Measurements from ENCODE around the gene HECA. TPM values are rescaled to one million over a fixed set of nuclear protein-coding genes. Genes with fewer than 3 reads are reported as not detected.
A peak's percentile ranks its signal among the peaks of the same experiment; 100 is the strongest.
"Not testable (repeated sequence)": the region's sequence is repeated elsewhere in the genome, so short reads cannot be mapped to it uniquely, and the experiment has no call there.

The HECA gene
- total RNA-seq, 3 donors from 2014 or later (not counting 1 experiment from before 2014, with no cell fraction given) = 76.5 to 80.5 (median 77.6) TPM

GRCh38 chr6:139135578-139136545, 982 bp downstream of the HECA start:
- intact Hi-C loops (cut with micrococcal nuclease) = loop anchor here (2.0 to 5.0 kb wide), 3 partner anchors 36 to 239 kb away; partner anchors contain the start of genes CITED2 and REPS1
- no peaks in the 10 kb centered on the region for H3K9me3 Mint-ChIP-seq
- under 1% methylated on average over 74 of the region's 76 CpGs for WGBS (ENCODE audit: insufficient coverage)
- peak; percentile 50 to 74 (median 56) for ATAC-seq
- no peak for TF ChIP-seq CTCF (IDR thresholded peaks at IDR 0.05)
- peak overlapping the region; percentile 98 for H3K27ac Mint-ChIP-seq
- Histone ChIP-seq H3K9me3 (ENCODE audit: control insufficient read depth, insufficient read depth, low read length) (no peaks in the 10 kb centered on the region), H3K27ac (ENCODE audit: low read length) (peak overlapping the region; percentile 92), H3K4me3 (ENCODE audit: low read length) (peak overlapping the region; percentile 66), H3K36me3 (ENCODE audit: control insufficient read depth, insufficient read depth, low read length) (peaks cover 4% of the 10 kb centered on the region), H3K4me1 (ENCODE audit: control insufficient read depth, insufficient read depth, low read length) (peaks cover 34% of the 10 kb centered on the region), H3K27me3 (ENCODE audit: control insufficient read depth, insufficient read depth, low read length) (no peaks in the 10 kb centered on the region)
- no peaks in the 10 kb centered on the region for H3K27me3 Mint-ChIP-seq (ENCODE audit: low read depth in 2 of 2)
- DNase-seq = peak; percentile 71 to 78
- no peaks in the 10 kb centered on the region for H3K36me3 Mint-ChIP-seq
- peaks cover 61 to 78% of the 10 kb centered on the region in 2 donors for H3K4me1 Mint-ChIP-seq
- H3K4me3 Mint-ChIP-seq = peak overlapping the region; percentile 88

- DNase-seq (no peak), ATAC-seq (no peak)
- intact Hi-C loops (cut with micrococcal nuclease) = loop anchor here (2.0 to 5.0 kb wide), 3 partner anchors 15 to 237 kb away; partner anchors contain the start of gene CITED2
- no peaks in the 10 kb centered on the region for H3K27me3 Mint-ChIP-seq (ENCODE audit: low read depth in 2 of 2)
- H3K36me3 ChIP-seq (ENCODE audit: control insufficient read depth, insufficient read depth, low read length) = peaks cover 4% of the 10 kb centered on the region
- H3K4me1 Mint-ChIP-seq = peaks cover 68 to 69% of the 10 kb centered on the region in 2 donors
- TF ChIP-seq CTCF (IDR thresholded peaks at IDR 0.05) = no peak
- H3K9me3 ChIP-seq (ENCODE audit: control insufficient read depth, insufficient read depth, low read length) = no peaks in the 10 kb centered on the region
- H3K9me3 Mint-ChIP-seq = no peaks in the 10 kb centered on the region
- H3K4me3 ChIP-seq (ENCODE audit: low read length) = peak overlapping the region; percentile 66
- peak overlapping the region; percentile 92 for H3K27ac ChIP-seq (ENCODE audit: low read length)
- peak overlapping the region; percentile 98 for H3K27ac Mint-ChIP-seq
- WGBS (ENCODE audit: insufficient coverage) = 73% methylated on average over 2 of the region's 2 CpGs
- H3K36me3 Mint-ChIP-seq = no peaks in the 10 kb centered on the region
- peaks cover 38% of the 10 kb centered on the region for H3K4me1 ChIP-seq (ENCODE audit: control insufficient read depth, insufficient read depth, low read length)
- H3K4me3 Mint-ChIP-seq = peak overlapping the region; percentile 88
- no peaks in the 10 kb centered on the region for H3K27me3 ChIP-seq (ENCODE audit: control insufficient read depth, insufficient read depth, low read length)
Observed at GRCh38 chr6:139137706-139138105, 2.8 kb downstream of the HECA start.

- Mint-ChIP-seq H3K27ac (peak overlapping the region in 1 of 2 donors; percentile 59), H3K4me1 (peaks cover 81 to 85% of the 10 kb centered on the region in 2 donors), H3K4me3 (peak overlapping the region; percentile 53)
- H3K4me3 ChIP-seq (ENCODE audit: low read length); H3K27ac ChIP-seq (ENCODE audit: low read length); H3K27me3 ChIP-seq (ENCODE audit: control insufficient read depth, insufficient read depth, low read length); ATAC-seq; DNase-seq; H3K9me3 Mint-ChIP-seq; H3K36me3 Mint-ChIP-seq; H3K36me3 ChIP-seq (ENCODE audit: control insufficient read depth, insufficient read depth, low read length); H3K9me3 ChIP-seq (ENCODE audit: control insufficient read depth, insufficient read depth, low read length); H3K27me3 Mint-ChIP-seq (ENCODE audit: low read depth in 2 of 2); intact Hi-C loops (cut with micrococcal nuclease): not testable (repeated sequence)
- WGBS (ENCODE audit: insufficient coverage) = 92% methylated on average over 7 of the region's 12 CpGs
- peaks cover 40% of the 10 kb centered on the region for H3K4me1 ChIP-seq (ENCODE audit: control insufficient read depth, insufficient read depth, low read length)
Observed at GRCh38 chr6:139140854-139141253, 6.0 kb downstream of the HECA start.

- Mint-ChIP-seq H3K36me3 (no peaks in the 10 kb centered on the region), H3K27me3 (ENCODE audit: low read depth in 2 of 2) (no peaks in the 10 kb centered on the region), H3K27ac (no peak overlapping the region), H3K9me3 (no peaks in the 10 kb centered on the region), H3K4me3 (peak overlapping the region; percentile 6), H3K4me1 (peaks cover 79 to 86% of the 10 kb centered on the region in 2 donors)
- ATAC-seq = no peak
- Histone ChIP-seq H3K27me3 (ENCODE audit: control insufficient read depth, insufficient read depth, low read length) (no peaks in the 10 kb centered on the region), H3K4me1 (ENCODE audit: control insufficient read depth, insufficient read depth, low read length) (peaks cover 41% of the 10 kb centered on the region), H3K27ac (ENCODE audit: low read length) (no peak overlapping the region), H3K4me3 (ENCODE audit: low read length) (no peak overlapping the region), H3K36me3 (ENCODE audit: control insufficient read depth, insufficient read depth, low read length) (peaks cover 1% of the 10 kb centered on the region), H3K9me3 (ENCODE audit: control insufficient read depth, insufficient read depth, low read length) (no peaks in the 10 kb centered on the region)
- DNase-seq = no peak
- no peak for TF ChIP-seq CTCF (IDR thresholded peaks at IDR 0.05)
- 86% methylated on average over 3 of the region's 3 CpGs for WGBS (ENCODE audit: insufficient coverage)
- intact Hi-C loops (cut with micrococcal nuclease) = no loop called here
Observed at GRCh38 chr6:139142262-139142661, 7.4 kb downstream of the HECA start.
